Neutrophil (primary cell): Measurements from ENCODE around the gene BNC2.

Experiments used
- H3K27ac ChIP-seq: fragments of 200-600 bp; sonication (generic); 2 replicates; pipeline ENCODE4 v1.5.1; 2016; ENCODE audit warnings: mild to moderate bottlenecking, moderate library complexity
- H3K27me3 ChIP-seq: fragments of 200-600 bp; sonication (generic); 2 replicates; pipeline ENCODE4 v1.6.0; 2016; ENCODE audit warnings: mild to moderate bottlenecking
- H3K36me3 ChIP-seq: fragments of 200-600 bp; sonication (generic); 2 replicates; pipeline ENCODE4 v1.5.1; 2017
- H3K4me1 ChIP-seq, 2 experiments: fragments of 200-600 bp in 1 of 2; sonication (generic) in 1 of 2; 1 replicate in 1 of 2; 2 replicates in 1 of 2; pipeline versions ENCODE4 v1.5.1 to v1.6.1; 2013 to 2016; ENCODE audit warnings: low read depth in 1 of 2, low read length in 1 of 2, mild to moderate bottlenecking in 1 of 2, moderate library complexity in 1 of 2; ENCODE audit not compliant: control insufficient read depth in 1 of 2, insufficient read depth in 1 of 2
- H3K4me3 ChIP-seq, 2 experiments: fragments of 200-600 bp in 1 of 2; sonication (generic) in 1 of 2; 1 replicate in 1 of 2; 2 replicates in 1 of 2; pipeline ENCODE4 v1.5.1; 2013 to 2016; ENCODE audit warnings: low read depth in 1 of 2, low read length in 1 of 2, mild to moderate bottlenecking in 1 of 2, moderate library complexity in 1 of 2
- H3K9me3 ChIP-seq: fragments of 200-600 bp; sonication (generic); 2 replicates; pipeline ENCODE4 v1.5.1; 2016
- CTCF ChIP-seq: fragments of 200-600 bp; sonication (generic); IDR thresholded peaks from 2 replicates; pipeline ENCODE4 v1.5.1; 2016; ENCODE audit warnings: antibody characterized with exemption

BNC2 gene

GRCh38 chr9:16796304-16796825 is 74.1 kb downstream of the BNC2 start:
- TF ChIP-seq CTCF = no peak
- Histone ChIP-seq H3K36me3 (no peaks in the 10 kb centered on the region), H3K27ac (no peak overlapping the region), H3K4me1 (no peaks in the 10 kb centered on the region), H3K9me3 (no peaks in the 10 kb centered on the region), H3K4me3 (no peak overlapping the region), H3K27me3 (no peaks in the 10 kb centered on the region)

GRCh38 chr9:16794871-16795639 is 75.4 kb downstream of the BNC2 start:
- H3K36me3 ChIP-seq = no peaks in the 10 kb centered on the region
- no peak overlapping the region for H3K27ac ChIP-seq
- no peaks in the 10 kb centered on the region for H3K27me3 ChIP-seq
- H3K4me1 ChIP-seq = no peaks in the 10 kb centered on the region
- no peak overlapping the region for H3K4me3 ChIP-seq
- no peaks in the 10 kb centered on the region for H3K9me3 ChIP-seq
- TF ChIP-seq CTCF = no peak

- Histone ChIP-seq H3K4me3 (no peak overlapping the region), H3K27ac (no peak overlapping the region), H3K9me3 (no peaks in the 10 kb centered on the region), H3K27me3 (no peaks in the 10 kb centered on the region), H3K36me3 (no peaks in the 10 kb centered on the region), H3K4me1 (no peaks in the 10 kb centered on the region)
- TF ChIP-seq CTCF = no peak
These were observed 76.4 kb downstream of the BNC2 start for GRCh38 chr9:16794103-16794502.

- H3K27ac ChIP-seq = no peak overlapping the region
These were observed 82.7 kb downstream of the BNC2 start for GRCh38 chr9:16787724-16788123.

GRCh38 chr9:16784002-16784401 is 86.5 kb downstream of the BNC2 start:
- H3K9me3 ChIP-seq = no peaks in the 10 kb centered on the region
- H3K27ac ChIP-seq = no peak overlapping the region
- H3K36me3 ChIP-seq = no peaks in the 10 kb centered on the region
- TF ChIP-seq CTCF = no peak
- no peak overlapping the region for H3K4me3 ChIP-seq
- no peaks in the 10 kb centered on the region for H3K4me1 ChIP-seq
- H3K27me3 ChIP-seq = no peaks in the 10 kb centered on the region

More at GRCh38 chr9:16787724-16788123, 82.7 kb downstream of the BNC2 start:
- no peaks in the 10 kb centered on the region for H3K4me1 ChIP-seq
- no peaks in the 10 kb centered on the region for H3K9me3 ChIP-seq
- TF ChIP-seq CTCF = no peak
- no peaks in the 10 kb centered on the region for H3K36me3 ChIP-seq
- H3K27me3 ChIP-seq = no peaks in the 10 kb centered on the region
- H3K4me3 ChIP-seq = no peak overlapping the region
